Adrenal gland (tissue), 12 donors: Measurements from ENCODE around the gene ATM. TPM values are rescaled to one million over a fixed set of nuclear protein-coding genes. Genes with fewer than 3 reads are reported as not detected.

ENCODE experiments used
- DNase-seq, 7 donors: peaks; one replicate each; pipeline ENCODE4 v3.0.0-alpha.2; 2019 to 2020
- H3K27ac ChIP-seq, 5 donors: fragments of 200-600 bp; sonication (generic) in 4 of 5; 1 replicate in 3 of 5; 2 replicates in 2 of 5; pipeline versions ENCODE4 v1.5.1 to v1.8.0; 2016 to 2020; ENCODE audit warnings: mild to moderate bottlenecking in 1 of 5
- H3K27me3 ChIP-seq: fragments of 200-600 bp; 2 replicates; pipeline ENCODE4 v1.8.0; 2021
- H3K36me3 ChIP-seq, 2 donors: fragments of 200-600 bp; replicated peaks in 1 of 2; 1 replicate in 1 of 2; 2 replicates in 1 of 2; pipeline versions ENCODE4 v1.5.1 to v1.8.0; 2018 to 2022
- H3K4me1 ChIP-seq, 2 donors: fragments of 200-600 bp; replicated peaks in 1 of 2; 1 replicate in 1 of 2; 2 replicates in 1 of 2; pipeline versions ENCODE4 v1.5.1 to v1.8.0; 2018 to 2021
- H3K4me3 ChIP-seq, 4 donors: fragments of 200-600 bp; sonication (generic) in 3 of 4; one replicate each; pipeline ENCODE4 v1.5.1; 2016 to 2018
- H3K9me3 ChIP-seq, 3 donors: fragments of 200-600 bp; sonication (generic) in 1 of 3; replicated peaks in 1 of 3; 1 replicate in 2 of 3; 2 replicates in 1 of 3; pipeline versions ENCODE4 v1.5.1 to v1.8.0; 2016 to 2021
- POLR2A ChIP-seq, 2 donors: fragments of 450-650 bp; IDR thresholded peaks; one replicate each; pipeline ENCODE4 v1.6.1; 2017; ENCODE audit warnings: antibody characterized with exemption in 2 of 2, mild to moderate bottlenecking in 2 of 2, moderate library complexity in 1 of 2
- WGBS, 4 donors: extraction: QIAGEN DNeasy Blood & Tissue Kit in 2 of 4; methylation state at CpG; one replicate each; pipeline versions ENCODE4 v1.1.5 to v1.1.7; 2013 to 2017; 5-methylcytosine and 5-hydroxymethylcytosine counted together
- intact Hi-C, 2 donors: fragments of 100-400 bp; cut with DNase I; formaldehyde crosslinking; loops; one replicate each; pipeline versions ENCODE4 v1.14.1 to v1.15.0; 2022 to 2023
- polyA plus RNA-seq, 3 donors: library from polyadenylated mRNA; stranded (reverse); fragments of 200-250 nt in 2 of 3; fragments of 350-450 nt in 1 of 3; fragmentation: Illumina TruSeq in 1 of 3; extraction: RNeasy Lipid Tissue Mini Kit (QIAGEN cat#74804) in 1 of 3; gene quantifications; one replicate each; pipeline ENCODE4 v1.2.3, GENCODE V29; 2013 to 2014
- total RNA-seq, 9 donors: library from RNA; depleted of rRNA in 4 of 9; stranded (reverse); fragments of >200 nt in 4 of 9; fragments of 120-200 nt in 1 of 9; fragmentation: NEBNext Ultra II Directional in 1 of 9; extraction: Animal tissue kit (Norgen Biotek cat#: 25700) in 1 of 9; gene quantifications; one replicate each; pipeline versions ENCODE4 v1.1.0 to v1.2.4, GENCODE V29; 2013 to 2023
- TF ChIP-seq, protein P1 (sequence below), 6 experiments: fragments of 450-650 bp in 4 of 6; fragments of 200-600 bp in 2 of 6; sonication (generic) in 1 of 6; IDR thresholded peaks; 1 replicate in 5 of 6; 2 replicates in 1 of 6; pipeline versions ENCODE4 v1.5.1 to v1.8.0; 2016 to 2021; ENCODE audit warnings: antibody characterized with exemption in 6 of 6, mild to moderate bottlenecking in 2 of 6, moderate library complexity in 1 of 6
- donor health status: healthy with polysubstance abuse.
- donor health status: Bipolar disorder and iron deficiency.
- donor health status: DM: yes; HTN: yes; CAD: no.
- donor health status: DM: no; HTN: no; CAD: no.
- donor health status: DM: no; HTN: no; CAD: no.
- donor health status: DM: yes; HTN: yes; CAD: no.

Gene ATM
- total and polyA plus RNA-seq, 12 donors: 19.9 to 127 (median 66.8) TPM

DNA sequence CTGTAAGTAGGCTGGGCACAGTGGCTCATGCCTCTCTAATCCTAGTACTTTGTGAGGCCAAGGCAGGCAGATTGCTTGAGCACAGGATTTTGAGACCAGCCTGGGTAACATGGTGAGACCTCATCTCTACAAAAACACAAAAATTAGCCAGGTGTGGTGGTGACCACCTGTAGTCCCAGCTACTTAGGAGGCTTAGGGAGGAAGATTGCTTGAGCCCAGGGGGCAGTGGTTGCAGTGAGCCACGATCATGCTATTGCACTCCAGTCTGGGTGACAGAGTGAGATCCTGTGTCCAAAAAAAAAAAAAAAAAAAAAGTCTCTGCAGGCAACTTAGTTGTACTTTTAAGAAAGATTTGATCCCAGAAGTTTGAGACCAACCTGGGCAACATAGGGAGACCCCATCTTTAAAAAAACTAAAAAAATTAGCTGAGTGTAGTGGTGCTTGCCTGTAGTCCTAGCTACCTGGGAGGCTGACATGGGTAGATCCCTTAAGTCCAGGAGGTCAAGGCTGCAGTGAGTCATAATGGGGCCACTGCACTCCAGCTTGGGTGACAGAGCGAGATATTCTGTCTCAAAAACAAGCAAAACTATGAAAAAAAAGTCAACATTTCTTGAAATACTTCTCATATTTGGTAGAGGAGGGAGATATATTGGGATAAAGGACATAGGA lies 10.5 kb downstream of the ATM start:
- DNase-seq: peak in 4 of 7 donors; percentile 25 to 55 (median 33)
- WGBS, 4 donors: 67 to 81% (median 74%) methylated on average over 2 of the region's 2 CpGs
- intact Hi-C loops: no loop called here
- H3K9me3 ChIP-seq: no peaks in the 10 kb centered on the region
- H3K4me3 ChIP-seq: no peak overlapping the region
- H3K27ac ChIP-seq: no peak overlapping the region
- peaks cover 0 to 13% of the 10 kb centered on the region in 2 donors for H3K4me1 ChIP-seq
- no peak for TF ChIP-seq POLR2A (IDR thresholded peaks at IDR 0.05)
- TF ChIP-seq, protein P1, sequence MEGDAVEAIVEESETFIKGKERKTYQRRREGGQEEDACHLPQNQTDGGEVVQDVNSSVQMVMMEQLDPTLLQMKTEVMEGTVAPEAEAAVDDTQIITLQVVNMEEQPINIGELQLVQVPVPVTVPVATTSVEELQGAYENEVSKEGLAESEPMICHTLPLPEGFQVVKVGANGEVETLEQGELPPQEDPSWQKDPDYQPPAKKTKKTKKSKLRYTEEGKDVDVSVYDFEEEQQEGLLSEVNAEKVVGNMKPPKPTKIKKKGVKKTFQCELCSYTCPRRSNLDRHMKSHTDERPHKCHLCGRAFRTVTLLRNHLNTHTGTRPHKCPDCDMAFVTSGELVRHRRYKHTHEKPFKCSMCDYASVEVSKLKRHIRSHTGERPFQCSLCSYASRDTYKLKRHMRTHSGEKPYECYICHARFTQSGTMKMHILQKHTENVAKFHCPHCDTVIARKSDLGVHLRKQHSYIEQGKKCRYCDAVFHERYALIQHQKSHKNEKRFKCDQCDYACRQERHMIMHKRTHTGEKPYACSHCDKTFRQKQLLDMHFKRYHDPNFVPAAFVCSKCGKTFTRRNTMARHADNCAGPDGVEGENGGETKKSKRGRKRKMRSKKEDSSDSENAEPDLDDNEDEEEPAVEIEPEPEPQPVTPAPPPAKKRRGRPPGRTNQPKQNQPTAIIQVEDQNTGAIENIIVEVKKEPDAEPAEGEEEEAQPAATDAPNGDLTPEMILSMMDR (IDR thresholded peaks at IDR 0.05): no peak
- no peaks in the 10 kb centered on the region for H3K27me3 ChIP-seq
- H3K36me3 ChIP-seq: peaks cover 0 to 41% of the 10 kb centered on the region in 2 donors

DNA sequence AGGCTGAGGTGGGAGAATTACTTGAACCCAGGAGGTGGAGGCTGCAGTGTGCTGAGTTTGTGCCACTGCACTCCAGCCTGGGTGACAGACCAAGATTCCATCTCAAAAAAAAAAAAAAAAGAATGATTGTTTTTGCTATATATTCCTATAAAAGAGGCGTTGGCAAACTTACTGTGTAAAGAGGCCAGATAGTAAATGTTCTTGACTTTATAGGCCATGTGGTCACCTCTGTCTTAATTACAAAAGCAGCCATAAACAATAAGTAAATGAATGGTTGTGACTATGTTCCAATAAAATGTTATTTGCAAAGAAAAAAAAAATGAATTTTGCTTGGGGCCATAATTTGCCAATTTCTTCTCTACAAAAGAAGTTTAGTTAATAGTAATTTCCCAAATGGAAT lies 12.3 kb downstream of the ATM start:
- intact Hi-C loops: no loop called here
- Histone ChIP-seq H3K27ac (no peak overlapping the region), H3K9me3 (no peaks in the 10 kb centered on the region), H3K27me3 (no peaks in the 10 kb centered on the region), H3K4me1 (peaks cover 0 to 8% of the 10 kb centered on the region in 2 donors), H3K36me3 (peaks cover 0 to 23% of the 10 kb centered on the region in 2 donors), H3K4me3 (no peak overlapping the region)
- 87 to 98% (median 91%) methylated on average over 1 of the region's 1 CpG for WGBS, 4 donors
- DNase-seq: no peak
- no peak for TF ChIP-seq POLR2A (IDR thresholded peaks at IDR 0.05)
- TF ChIP-seq, protein P1 (IDR thresholded peaks at IDR 0.05): no peak

DNA sequence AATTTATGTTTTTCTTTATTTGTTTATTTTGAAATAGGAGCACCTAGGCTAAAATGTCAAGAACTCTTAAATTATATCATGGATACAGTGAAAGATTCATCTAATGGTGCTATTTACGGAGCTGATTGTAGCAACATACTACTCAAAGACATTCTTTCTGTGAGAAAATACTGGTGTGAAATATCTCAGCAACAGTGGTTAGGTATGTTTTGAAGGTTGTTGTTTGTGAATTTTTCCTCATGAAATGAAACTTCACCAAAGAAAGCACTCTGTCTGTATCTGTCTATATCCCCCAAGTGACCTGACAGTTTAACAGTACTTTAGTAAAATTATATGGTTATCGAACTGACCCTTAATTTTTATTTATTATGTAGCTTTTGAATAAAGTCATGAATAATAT lies 12.8 kb downstream of the ATM start:
- no peak for DNase-seq
- TF ChIP-seq, protein P1 (IDR thresholded peaks at IDR 0.05): no peak
- TF ChIP-seq POLR2A (IDR thresholded peaks at IDR 0.05): no peak
- Histone ChIP-seq H3K9me3 (no peaks in the 10 kb centered on the region), H3K27me3 (no peaks in the 10 kb centered on the region), H3K4me3 (no peak overlapping the region), H3K4me1 (peaks cover 0 to 8% of the 10 kb centered on the region in 2 donors), H3K27ac (no peak overlapping the region), H3K36me3 (peaks cover 0 to 19% of the 10 kb centered on the region in 2 donors)
- intact Hi-C loops: no loop called here
- WGBS, 4 donors: 88 to 98% (median 96%) methylated on average over 2 of the region's 2 CpGs

DNA sequence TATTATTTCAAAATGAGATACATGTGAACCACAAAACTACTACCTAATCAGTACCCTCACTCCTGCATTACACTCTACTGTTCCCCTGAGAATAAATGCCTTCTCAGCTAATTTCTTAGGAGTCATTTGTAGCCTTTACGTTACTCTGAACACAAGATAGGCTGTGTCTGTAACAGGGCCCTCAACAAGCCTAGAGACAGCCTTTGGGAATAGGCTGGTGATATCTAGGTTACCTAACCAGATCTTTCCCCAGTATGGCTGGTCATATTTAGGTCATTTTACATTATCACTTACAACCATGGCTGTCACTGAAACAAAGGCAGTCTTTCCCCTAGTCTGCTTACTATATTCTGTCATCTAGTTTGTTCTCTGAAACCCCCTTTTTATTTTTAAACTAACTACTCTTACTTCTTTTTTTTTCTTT lies 14.2 kb downstream of the ATM start:
- intact Hi-C loops: no loop called here
- TF ChIP-seq POLR2A (IDR thresholded peaks at IDR 0.05): no peak
- TF ChIP-seq, protein P1 (IDR thresholded peaks at IDR 0.05): no peak

More for the DNA sequence above, 14.2 kb downstream of the ATM start:
- Histone ChIP-seq H3K27ac (no peak overlapping the region), H3K9me3 (no peaks in the 10 kb centered on the region), H3K4me1 (peaks cover 0 to 8% of the 10 kb centered on the region in 2 donors), H3K36me3 (peaks cover 0 to 15% of the 10 kb centered on the region in 2 donors), H3K4me3 (no peak overlapping the region), H3K27me3 (no peaks in the 10 kb centered on the region)
- no peak for DNase-seq
- WGBS, 4 donors: 83 to 96% (median 91%) methylated on average over 1 of the region's 1 CpG
